HG02759 (cell line): ENCODE results near the gene SMAP2.

ENCODE experiments used
- ATAC-seq: cut with Tn5 transposase; IDR thresholded peaks from one replicate; pipeline ENCODE4 v1.9.1; 2021; ENCODE audit warnings: mild to moderate bottlenecking, moderate library complexity; ENCODE audit not compliant: unreplicated experiment

The SMAP2 gene

DNA sequence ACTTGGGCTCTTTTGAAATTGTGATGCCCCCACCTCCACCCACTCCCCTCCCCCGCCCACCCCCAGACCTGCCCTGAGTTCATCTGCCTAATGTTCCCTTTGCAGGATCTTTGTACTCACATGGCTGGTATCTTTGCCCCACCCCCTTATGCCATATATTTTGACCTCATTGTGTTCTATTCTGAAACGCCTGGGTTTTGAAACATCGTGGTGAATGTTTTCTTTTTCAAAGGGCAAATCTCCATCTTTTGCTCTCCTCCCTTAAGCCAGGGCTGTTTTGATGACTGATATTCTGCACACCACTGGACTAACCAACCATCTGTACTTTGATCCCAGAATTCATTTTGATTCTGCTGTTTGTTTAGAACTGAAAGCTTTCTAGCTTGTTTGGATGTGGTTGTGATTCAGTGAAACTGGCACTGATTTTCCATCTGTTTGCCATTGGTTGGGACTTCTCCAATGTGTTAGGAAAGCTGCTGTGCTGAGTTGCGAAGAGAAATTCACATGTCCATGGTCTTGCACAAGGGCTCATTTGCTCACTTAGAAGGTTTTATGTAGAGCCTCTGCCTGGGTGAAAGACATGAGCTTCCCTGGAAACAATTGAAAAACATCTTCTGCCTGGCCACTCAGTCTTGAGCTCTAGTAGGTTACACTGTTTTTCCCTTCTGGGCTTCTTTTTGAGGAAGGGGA lies 16.5 kb downstream of the SMAP2 start:
- ATAC-seq = no peak

DNA sequence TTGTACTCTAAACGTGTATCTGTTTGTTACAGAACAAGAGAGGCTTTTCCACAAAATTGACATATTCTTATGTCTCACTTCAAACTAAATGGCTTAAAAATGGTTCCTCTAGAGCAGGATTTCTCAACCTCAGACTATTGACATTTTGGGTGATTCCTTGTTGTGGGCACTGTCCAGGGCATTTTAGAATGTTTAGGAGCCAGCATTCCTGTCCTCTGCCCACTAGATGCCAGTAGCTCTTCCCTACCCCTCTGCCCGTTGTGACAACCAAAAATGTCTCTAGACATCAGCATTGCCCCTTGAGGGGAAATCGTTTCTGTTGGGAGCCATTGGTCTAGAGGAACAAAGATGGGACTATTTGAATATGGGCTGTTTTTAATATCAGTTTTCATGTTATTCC lies 17.3 kb downstream of the SMAP2 start:
- no peak for ATAC-seq

DNA sequence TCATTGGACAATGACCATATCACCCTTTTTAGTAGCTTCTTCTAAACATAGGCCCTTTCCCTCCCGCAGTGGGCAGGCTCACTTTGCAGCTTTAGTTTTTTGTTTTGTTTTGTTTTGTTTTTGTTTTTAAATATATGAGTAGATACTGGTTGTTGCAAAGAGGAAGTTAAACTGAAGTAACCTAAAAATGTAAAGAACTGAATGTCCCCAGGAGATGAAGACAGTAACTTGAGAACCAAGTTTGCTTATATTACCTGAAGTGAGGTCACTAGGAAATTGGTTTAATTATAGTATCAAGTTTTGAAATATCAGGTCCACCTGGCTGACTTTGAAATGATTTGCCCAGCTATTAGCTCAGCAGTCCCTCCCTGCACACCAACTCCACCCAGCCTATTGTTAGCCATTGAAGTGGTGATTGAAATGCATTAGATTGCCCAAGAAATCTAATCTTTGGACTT lies 18.2 kb downstream of the SMAP2 start:
- ATAC-seq = peak; percentile 45

DNA sequence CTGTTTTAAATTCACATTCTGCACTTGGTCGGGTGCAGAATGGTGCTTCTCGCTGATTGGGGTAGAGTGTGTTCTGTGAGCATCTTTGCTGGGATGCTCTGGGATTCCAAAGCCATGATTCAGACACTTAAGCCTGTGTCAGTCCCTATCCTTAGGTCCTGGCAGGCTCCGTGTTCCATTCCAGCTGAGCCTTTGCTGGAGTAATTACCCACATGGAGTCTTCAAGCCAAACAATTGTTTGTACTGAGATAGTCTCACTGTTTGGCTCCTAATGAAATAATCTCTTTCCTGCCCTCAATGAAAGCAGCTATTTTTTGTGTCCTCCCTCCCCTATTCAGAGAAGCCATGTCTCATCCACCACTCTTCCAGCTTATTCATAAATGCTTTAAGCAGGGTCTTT lies 18.7 kb downstream of the SMAP2 start:
- no peak for ATAC-seq

DNA sequence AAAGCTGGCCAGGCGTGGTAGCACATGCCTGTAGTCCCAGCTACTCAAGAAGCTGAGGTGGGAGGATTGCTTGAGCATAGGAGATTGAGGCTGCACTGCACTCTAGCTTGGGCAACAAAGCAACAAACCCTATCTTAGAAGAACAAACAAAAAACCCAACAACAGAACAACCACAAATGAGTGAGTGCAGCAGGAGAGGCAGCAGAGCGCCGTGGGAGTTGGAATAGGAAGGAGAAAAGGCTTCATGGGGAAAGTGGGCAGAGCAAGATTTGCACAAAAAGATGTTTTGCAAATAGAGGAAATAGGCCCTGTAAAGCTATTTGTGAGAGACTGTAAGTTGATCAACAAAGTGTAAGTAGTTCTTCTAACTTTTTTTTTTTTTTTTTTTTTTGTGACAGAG lies 19.6 kb downstream of the SMAP2 start:
- ATAC-seq = no peak

DNA sequence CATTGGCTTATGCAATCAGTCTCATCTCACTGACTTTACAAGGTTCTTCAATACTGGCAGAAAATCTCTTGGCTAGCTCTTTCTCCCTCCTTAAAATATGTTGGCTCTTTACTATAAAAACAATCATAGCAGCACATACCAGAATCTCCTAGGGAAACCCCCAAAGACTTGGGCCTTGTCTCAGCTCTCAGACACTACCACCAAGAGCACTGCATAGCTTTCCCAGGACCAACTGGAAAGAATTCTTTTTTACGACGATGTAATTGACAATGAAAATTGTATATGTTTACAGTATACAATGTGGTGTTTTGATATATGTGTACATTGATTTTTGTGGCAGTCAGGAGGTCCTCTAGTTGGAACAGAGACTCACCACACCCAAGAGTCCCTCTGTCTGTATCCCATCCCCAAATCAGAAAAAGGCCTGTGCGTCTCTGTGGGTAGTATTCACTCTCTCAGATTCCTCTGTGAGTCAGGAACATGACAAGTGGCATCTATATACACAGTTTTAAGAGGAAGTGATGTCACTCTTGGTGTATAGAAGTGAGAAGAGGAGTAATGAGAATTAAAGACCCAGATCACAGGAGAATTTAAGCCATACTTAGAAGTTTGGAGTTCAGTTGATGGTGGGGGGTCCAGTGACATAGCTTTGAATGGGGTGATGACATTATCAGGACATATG lies 21.1 kb downstream of the SMAP2 start:
- no peak for ATAC-seq

DNA sequence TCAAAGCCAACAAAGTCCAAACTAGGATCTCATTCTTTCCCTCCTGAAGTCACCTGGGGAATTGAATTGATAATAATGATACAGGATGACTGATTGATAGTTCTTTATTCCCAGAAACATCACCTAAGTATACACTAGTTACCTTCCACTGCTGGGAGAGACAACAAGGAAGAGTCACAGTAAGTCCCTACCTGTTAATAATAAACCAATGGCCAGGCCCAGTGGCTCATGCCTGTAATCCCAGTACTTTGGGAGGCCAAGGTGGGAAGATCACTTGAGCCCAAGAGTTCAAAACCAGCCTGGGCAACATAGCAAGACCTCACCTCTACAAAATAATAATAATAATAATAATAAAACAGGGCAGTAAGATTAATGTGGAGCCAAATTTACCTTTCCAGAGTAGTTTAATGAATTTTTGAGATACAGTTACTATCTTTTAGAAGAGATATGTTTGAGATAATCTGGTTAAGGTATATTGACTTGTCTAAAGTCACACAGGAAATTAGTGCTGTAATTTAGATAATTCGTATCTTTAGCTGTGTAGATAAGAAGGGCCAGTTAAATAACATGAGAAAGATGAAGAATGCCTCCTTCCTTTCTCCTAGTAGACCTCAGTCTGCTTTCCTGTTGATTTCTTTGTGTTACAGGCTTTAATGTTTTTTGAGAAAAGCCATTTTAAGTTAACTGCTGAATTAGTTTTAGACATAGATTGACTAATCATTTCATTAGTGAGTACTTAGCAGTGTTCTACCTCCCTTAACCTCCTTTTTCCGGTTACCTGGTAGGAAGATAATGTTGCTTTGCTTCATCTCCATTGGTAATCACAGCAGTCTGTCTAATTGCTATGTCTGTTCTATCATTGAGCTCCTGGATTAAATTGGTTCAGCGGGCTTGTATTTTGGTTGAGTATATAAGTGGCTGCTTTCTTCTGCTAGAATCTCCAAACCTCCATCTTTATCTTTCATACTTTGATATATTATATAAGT lies 22.0 kb downstream of the SMAP2 start:
- no peak for ATAC-seq

DNA sequence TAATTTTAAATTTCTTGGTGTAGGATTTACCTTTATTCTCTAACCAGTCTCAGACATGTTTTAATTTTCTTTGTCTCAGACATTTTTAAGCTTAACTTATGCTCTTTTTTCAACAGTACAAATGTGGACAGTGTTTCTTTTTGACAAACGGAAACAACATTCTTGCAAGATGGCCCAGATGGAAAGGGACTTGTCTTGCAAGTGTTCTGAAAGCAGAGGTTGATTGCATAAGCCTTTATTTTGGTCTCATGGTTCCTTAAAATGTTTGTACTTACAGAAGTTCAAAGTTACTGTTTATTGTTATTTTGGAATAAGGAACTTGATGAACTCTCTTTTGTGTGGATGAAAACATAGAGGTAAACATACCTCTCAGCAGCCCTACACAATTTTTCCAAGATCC lies 22.9 kb downstream of the SMAP2 start:
- no peak for ATAC-seq

DNA sequence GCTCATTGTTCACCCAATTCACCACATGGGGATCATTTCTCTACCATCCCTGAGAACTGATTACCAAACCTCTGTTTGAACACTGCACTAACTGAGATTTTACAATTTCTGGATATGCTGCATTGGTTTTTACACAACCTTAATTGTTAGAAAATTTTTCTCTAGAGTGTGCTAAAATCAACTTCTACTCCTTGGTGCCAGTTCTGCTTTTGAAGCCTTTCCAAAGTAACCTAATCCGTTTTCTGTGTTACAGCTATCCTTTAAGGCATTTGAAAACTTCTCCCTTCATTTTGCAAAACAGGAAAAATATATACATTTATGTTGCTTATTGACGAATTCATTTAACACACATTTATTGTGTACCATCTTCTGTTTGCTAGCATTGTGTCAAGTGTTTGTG lies 23.7 kb downstream of the SMAP2 start:
- no peak for ATAC-seq

DNA sequence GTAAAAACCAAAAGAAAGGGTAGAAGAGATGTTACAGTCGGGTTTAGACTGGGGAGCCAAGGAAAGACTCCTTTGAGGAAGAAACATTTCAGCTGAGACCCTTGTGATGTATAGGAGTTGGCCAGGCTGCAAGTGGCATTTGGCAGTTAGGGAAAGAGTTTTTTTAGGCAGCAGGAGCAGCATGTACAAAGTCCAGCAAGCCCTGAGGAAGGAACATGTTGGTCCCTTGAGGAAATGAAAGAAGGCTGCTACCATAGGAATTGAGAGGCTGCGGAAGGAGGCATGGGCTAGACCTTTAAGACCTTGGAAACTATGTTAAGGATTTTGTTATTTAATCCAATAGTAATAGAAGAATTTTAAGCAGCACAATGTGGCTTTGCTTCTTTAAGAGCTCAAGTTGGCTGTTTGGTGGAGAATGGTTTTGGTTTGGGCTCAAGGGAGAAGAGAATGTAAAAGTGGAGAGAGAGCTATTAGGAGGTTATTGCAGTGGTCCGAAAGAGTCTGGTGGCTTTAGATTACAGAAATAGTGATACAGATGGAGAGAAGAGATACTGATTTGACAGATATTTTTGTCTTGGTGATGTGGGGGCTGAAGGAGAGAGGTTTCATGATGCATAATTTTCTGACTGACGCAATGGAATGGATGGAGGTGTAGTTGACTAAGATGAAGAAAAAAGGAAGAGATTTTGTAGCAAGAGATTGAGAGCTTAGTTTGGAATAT lies 26.6 kb downstream of the SMAP2 start:
- peak; percentile 57 for ATAC-seq

DNA sequence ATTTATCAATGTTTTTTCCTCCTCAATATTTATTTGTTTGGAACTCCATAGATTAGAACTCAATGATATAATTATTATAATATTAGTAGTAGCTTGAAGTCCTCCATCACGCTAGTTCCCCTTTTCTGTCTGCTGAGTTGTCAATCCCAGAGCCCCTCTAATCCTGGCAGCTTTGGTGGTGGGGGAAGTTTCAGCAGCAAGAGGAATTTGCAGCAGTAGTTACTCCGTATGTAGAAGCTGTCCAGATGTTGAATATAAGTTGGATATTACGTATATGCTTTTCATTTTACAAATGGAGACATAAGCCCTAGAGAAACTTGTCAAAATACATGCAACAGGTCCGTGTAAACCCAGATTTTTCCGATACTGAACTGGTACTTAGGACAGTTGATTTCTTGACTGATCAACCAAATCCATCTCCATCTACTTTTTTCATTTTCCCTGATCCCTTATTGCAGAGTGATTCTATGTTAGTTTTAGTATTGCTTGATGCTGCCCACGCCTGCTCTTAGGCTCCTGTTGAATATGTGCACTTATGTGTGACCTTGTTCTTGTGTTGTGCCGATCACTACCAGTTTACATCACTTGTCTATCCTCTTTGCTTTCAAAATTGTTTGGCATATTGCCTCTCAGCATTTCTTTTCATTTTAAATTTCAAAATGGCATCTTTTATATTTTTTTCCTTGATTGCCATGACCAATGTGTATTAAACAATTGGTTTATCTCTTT lies 28.1 kb downstream of the SMAP2 start:
- ATAC-seq = no peak

DNA sequence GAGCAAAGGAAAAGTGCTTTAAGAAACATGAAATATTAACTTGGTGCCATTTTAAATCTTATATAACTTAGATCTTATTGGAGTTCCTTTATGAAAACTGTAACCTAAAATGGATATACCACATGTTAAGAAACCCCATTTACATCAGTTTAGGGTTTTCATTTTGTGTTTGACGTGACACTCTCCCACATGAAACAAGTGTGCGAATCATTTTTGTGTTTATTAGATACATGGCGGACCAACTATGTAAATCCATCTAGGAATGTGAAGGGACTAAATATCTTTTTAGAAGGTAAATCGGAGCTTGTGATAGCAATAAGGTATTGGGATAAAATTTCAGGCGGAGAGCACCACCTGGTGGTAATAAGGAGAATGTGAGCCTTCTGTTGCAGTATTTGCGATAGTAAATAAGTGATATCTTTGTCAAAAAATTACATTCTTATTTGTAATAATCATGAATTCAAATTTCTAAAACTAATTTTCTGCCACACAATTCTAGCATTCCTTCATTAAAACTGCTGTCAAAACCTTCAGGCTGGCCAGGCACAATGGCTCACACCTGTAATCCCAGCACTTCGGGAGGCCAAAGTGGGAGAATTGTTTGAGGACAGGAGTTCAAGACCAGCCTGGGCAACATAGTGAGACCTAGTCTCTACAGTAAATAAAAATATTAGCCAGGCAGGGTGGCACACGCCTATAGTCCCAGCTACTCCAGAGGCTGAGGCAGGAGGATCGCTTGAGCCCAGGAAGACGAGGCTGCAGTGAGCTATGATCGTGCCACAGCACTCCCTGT lies 31.3 kb downstream of the SMAP2 start:
- no peak for ATAC-seq

DNA sequence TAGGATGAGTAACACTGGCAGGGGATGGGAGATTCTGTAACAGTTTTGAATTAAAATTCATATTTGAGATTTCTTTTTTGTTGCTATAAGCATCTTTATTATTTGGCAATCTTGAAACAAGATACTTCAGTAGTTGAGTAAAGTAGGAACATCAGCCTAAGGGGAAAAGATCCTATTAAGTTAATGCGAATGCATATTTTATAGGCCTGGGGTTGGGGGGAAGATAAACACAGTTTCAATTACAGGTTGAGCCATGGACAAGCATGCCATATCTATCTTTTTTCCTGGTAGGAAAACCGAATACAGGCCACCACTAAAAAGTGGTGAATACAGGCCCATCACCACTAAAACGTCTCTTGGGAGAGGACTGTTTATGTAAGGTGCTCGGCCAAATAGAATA lies 32.3 kb downstream of the SMAP2 start:
- no peak for ATAC-seq

DNA sequence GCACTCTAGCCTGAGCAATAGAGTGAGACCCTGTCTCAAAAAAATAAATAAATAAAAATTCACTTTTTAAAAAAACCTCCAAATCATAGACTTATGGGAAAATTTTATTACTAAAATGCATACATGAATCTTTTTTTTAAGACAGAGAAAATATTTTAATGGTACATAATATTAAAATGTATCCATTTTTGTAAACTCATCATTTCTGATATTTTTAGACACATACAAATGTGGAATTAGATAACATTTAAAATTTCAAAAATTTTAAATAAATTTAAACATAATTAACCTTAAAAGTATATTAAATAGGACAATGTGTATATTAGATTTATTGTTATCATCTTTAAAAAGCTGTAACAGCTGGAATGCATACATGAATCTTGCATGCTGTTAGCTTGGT lies 33.9 kb downstream of the SMAP2 start:
- no peak for ATAC-seq

DNA sequence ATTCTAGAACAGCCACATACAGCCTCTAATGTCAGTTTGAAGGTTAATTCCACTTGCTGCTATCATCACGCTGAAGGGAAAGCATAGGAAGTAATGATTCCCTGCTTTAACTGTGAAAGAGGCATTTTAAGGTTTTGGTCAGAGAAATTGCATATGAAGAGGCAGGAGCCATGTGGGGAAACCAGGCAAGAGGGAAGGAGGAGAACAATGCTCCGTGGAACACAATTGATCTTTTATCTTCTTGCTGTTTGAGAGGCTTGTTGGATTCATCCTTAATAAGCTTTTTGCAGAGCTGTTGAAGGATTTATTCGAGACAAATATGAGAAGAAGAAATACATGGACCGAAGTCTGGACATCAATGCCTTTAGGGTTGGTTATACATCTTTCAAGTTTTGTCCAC lies 35.9 kb downstream of the SMAP2 start:
- no peak for ATAC-seq

DNA sequence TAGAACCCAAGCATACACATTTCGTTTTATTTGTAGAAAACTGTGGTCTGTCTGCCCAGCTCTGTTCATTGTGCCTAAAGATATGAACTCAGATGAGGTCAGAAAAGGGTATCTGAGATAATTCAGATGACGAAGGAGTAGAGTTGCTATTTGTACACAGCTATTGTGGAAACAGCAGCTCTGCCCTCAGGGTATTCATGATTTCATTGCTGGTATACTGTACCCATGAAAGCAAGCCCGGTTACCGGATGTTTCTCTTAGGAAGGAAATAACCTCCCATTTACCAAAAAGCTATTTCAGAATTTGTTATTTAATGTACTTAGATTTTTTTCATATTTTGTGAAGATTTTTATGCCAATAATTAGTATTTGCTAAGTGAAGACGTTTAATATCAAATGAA lies 37.8 kb downstream of the SMAP2 start:
- no peak for ATAC-seq

DNA sequence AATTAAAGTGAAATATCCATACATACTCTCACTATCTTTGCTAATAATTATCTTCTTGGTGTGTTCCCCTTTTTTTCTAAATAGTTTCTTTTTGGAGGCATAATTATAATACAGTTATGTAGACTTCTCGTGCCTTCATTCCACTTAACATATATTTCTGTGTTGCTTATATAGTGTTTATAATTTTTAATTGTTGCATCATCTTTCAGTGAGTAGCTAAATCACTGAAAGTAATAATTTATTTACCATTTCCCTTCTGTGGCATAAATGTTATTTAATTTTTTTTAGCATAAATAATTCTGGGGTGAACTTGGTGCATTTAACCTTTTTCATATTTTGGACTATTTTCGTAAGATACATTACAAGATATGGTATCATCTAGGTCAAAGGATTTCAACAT lies 38.3 kb downstream of the SMAP2 start:
- no peak for ATAC-seq

DNA sequence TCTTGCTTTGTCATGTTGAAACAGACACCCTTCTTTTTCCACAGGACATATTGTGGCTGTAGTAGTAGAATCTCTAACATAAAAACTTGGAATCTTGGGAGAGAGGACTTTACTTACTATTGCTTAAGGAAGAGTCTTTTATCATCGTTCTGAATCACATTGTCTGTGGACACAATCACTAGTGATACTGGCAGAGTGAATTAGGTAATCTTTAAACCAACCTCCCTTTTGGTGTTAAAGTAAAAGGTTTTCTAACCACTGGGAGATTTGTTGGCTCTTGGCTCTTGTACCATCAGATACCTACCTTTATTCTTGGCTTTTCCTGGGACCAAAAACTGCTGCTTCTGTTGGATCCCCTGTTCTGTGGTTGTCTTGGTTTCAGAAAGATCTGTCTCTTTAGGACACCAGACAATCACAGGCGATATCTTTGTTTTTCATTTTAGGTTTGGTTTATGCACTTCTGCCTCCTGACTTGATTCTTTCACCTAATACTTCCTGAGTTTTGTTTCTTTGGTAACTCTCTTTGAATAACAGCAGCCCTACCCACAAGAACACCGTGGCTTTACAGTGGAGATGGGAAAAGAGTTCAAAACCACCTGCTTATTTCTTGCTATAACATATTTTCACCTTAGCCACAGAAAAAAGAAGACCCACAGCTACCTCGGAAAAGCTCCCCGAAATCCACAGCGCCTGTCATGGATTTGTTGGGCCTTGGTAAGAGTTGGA lies 40.2 kb downstream of the SMAP2 start:
- ATAC-seq = no peak

DNA sequence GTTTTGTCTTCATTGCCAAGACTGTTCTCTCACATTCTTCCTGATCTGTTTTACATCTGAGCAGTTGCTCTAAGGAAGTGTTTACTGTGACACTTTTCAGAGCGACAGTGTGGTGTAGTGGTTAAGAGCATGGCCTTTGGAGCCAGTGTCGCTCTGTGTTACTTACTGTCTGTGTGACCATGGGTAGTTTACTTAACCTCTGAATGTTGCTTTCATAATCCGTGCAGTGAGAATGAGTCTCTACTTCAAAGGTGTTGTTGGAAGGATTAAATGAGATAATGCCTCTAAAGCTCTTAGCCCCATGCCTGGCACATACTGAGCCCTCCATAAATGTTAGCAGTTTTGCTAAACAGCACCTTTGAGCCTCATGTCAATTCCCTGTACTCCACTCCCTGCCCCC lies 40.8 kb downstream of the SMAP2 start:
- no peak for ATAC-seq
